H1 (cell line): Measurements from ENCODE around the gene NPHP4.

Experiments used
- RFX5 ChIP-seq: IDR thresholded peaks from 2 replicates; pipeline ENCODE4 v1.6.1; 2011; ENCODE audit warnings: low read depth, low read length, improper control_type of control experiment, borderline replicate concordance
- TAF1 ChIP-seq: IDR thresholded peaks from 2 replicates; pipeline ENCODE4 v1.6.1; 2011; ENCODE audit warnings: mild to moderate bottlenecking, low read depth, low read length
- TEAD4 ChIP-seq: IDR thresholded peaks from 2 replicates; pipeline ENCODE4 v1.6.1; 2012; ENCODE audit warnings: low read depth, low read length, inconsistent platforms, mixed read lengths

DNA sequence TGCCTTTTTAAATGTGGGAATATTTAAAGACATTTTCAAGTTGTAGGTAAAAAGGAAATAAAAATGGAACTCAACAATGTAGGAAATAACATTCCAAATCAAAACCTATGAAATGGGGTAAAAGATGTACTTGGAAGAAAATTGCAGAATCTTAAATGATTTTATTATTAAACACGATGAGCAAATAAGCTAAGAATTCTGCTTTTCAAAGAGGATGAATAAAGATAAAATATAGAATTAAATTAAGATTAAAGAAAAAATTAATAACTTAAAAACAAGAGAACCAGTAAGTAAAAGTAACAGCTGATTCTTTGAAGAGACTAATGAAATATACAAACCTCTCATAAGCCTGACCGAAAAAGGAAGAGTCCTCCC is 74.0 kb downstream of the NPHP4 start:
- TF ChIP-seq TEAD4 (no peak), TAF1 (no peak), RFX5 (no peak)
